ENCODE measurements around the gene COG2.

Gene COG2

DNA sequence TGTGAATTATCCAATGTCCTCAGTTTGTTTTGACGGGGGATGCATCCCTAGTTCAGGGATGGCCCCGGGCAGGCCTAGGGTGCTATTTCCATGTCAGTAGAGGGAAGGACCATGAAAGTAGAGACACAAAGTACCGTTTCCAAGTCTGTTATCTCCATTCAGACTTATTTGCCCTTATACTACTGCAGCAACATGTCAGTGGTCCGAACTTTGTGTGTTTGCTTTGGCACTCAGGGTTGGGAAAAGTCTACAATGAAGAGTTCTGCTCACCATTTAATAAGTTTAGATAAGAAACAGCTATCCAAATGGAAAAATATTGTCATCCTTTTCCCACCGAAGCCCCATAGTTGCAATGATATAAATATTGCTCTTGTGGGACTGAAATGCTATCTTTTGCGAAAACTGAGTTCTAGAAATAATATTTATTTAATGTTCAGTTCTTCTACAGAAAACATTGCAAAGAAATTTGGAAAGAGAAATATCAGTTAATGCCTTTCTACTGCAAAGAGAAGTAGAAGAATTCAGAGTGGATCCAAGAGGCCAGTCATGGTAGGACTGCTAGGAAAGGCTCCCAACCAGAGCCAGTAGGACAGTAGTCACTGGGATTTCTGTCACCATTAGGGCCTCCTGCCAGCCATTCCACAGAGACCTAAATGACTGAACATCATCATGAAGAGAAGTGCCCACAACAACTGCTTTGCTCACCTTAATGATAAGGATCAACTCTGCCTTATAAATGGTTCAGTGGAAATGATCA, 83.2 kb downstream of the COG2 start:
- DNase-seq = no peak

DNA sequence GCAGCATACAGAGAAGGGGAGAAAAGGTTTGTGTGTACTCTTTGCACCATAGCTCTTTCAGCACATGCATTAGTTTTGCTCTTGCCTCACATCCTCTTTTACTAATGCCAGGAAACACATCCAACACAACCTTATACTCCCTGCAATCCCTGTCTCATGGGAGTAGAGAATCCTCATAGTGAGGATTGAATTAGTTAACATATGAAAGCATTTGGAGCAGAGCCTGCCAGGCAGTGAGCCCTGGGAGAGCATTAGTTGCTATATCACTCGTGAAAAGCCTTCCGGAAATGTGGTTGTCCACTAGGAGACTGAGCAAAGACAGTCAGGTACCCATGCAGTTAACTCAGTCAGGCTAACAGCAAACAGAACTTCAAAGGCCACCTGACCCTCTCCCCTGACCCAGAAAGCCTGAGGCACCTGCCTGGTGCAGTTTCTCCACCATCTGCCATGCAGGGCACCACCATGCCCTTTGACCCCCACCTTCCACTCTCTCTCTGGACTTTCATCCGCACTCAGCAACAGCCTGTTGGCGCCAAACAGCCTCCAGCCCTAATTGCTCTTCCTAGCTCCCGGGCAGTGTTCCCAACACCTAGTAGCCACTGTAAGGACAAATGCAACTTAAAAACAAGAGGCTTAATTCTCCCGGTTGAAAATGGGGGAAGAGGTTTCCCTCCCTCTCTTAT, 86.6 kb downstream of the COG2 start:
- DNase-seq = no peak

DNA sequence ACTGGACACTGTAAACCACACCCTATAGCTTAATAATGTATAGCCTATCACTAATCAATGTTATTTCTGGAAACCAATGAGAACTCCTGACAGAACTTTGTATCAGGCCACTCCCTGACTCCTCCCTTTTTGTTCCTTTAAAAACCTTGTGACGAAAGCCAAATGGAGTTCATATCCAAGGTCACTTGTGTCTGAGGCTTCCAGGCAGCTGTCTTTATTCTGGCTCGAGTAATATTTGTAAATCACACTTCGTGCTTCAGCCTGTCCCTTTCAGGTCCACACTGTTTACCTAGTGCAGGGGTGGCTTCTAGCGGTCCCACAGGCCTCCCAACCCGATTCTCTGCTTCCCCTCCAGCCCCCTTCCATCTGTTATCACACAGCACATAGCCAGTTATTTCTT, 88.7 kb downstream of the COG2 start:
- DNase-seq = no peak

DNA sequence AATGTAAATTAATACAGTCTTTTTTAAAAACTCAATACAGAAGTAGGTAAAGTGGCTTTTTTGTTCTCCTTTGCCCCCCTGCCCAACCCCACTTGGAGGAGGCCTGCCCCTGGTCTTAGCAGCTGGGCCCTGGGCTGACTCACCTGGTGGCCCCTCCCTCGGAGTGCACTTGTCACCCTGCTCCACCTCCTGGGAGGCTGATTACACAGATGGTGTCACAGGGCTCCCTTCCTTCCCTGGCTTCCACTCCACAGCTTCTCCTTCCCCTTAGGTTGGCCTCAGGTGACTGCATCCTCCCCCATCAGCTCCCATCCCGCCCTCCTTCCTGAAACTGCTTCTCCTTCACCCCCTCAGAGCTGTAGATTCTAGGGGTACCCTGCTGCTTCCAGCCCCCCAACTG, 93.2 kb downstream of the COG2 start:
- no peak for DNase-seq

DNA sequence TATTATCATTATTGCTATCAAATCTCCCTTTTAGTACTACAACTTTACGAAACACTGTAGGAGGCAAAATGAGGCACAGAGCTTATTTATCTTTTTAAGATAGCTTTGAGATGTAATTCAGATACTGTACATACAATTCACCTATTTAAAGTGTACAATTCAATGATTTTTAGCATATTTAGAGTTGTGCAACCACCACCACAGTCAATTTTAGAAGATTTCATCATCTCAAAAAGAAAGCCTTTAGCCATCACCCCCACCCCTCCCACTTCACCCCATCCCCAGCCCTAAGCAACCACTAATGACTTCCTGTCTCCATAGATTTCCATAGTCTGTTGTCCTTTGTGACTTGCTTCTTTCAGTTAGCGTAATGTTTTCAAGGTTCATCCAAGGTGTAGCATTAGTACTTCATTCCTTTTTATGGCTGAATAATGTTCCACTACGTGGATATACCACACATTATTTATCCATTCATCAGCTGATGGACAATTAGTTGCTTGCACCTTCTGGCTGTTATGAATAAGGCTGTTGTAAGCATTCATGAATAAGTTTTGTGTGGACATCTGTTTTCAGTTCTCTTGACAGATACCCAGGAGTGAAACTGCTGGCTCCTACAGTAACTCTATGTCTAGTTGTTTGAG, 95.5 kb downstream of the COG2 start:
- DNase-seq = no peak

DNA sequence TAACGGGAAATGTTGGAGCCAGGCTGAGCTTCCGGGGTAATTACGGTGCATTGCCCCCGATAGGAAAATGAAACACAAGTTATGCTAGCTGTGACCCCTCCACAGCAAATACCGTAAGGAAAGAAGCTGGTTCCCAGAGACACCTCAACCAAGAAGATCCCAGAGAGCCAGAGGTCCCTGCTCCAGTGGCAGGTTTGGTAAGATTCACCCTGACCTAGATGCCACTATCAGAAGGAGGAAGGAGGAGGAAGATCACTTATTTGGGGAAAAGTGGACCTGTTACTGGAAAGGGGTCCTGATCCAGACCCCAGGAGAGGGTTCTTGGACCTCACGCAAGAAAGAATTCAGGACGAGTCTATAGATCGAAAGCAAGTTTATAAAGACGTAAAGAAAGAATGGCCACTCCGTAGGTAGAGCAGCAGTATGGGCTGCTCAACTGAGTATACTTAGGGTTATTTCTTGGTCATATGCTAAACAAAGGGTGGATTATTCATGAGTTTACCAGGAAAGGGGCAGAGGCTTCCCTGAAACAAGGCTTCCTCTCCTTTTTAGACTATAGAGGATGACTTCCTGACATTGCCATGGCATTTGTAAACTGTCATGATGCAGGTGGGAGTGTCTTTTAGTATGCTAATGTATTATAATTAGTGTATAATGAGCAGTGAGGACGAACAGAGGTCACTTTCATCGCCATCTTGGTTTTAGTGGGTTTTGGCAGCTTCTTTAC, 97.4 kb downstream of the COG2 start:
- DNase-seq = no peak

Data from stimulated activated naive CD4-positive, alpha-beta T cell (primary cell).